Stimulated activated memory B cell treated with anti-CD40 and anti-IgM and Interleukin-4, amounts not matched to agents 10 μg/mL and 1 μg/mL and 100 μg/mL, for 72 hours (primary cell): ENCODE measurements around the gene BABAM2.

ENCODE experiments used
- ATAC-seq: fragments of 150-1000 bp; cut with Tn5 transposase; 2 replicates; pipeline ENCODE4 v1.10.0; 2021
- H3K27ac Mint-ChIP-seq: one replicate; pipeline ENCODE4 v1.8.0; 2022; ENCODE audit warnings: mild to moderate bottlenecking, mixed read lengths
- H3K27me3 Mint-ChIP-seq: one replicate; pipeline ENCODE4 v1.8.0; 2022; ENCODE audit warnings: mixed read lengths
- H3K36me3 Mint-ChIP-seq: one replicate; pipeline ENCODE4 v1.8.0; 2022; ENCODE audit warnings: mixed read lengths
- H3K4me1 Mint-ChIP-seq: one replicate; pipeline ENCODE4 v1.8.0; 2022; ENCODE audit warnings: mixed read lengths
- H3K4me3 Mint-ChIP-seq: one replicate; pipeline ENCODE4 v1.8.0; 2022; ENCODE audit warnings: mild to moderate bottlenecking, moderate library complexity, mixed read lengths
- H3K9me3 Mint-ChIP-seq: one replicate; pipeline ENCODE4 v1.8.0; 2022; ENCODE audit warnings: mixed read lengths

Gene BABAM2

DNA sequence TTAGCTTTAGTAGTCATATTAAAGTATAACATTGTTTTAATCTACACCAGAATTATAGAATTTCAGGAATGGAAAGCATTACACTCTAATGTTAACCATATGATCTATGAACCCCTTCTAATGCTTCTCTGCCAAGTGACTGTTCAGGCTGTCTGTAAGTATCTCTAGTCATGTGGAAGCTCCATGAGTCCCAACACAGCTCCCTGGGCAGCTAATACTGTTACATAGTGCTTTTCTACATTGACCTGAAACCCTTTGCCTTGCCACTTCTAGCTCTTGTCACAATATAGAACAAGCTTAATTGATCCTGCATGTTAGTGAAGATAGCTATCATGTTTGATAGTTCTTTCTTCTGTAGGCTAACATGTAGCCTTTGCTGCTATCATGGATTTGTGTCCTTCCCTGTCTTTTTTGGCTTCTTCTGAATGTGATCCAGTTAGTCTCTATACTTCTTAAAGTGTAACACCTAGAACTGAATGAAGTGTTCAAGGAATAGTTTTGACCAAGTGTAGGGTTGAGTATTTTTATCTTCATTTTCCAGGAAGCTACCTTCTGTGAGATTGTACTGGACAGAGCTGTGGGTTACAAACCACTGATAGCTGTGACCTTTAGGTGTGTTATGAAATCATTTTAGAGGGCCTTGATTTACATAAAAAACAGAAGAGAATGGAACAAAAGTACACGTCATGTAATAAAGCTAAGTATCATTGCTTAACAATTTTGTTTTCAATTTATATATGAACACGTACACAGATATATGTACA is 23.7 kb downstream of the BABAM2 start:
- H3K27ac Mint-ChIP-seq: no peak overlapping the region
- no peak overlapping the region for H3K4me3 Mint-ChIP-seq
- no peaks in the 10 kb centered on the region for H3K9me3 Mint-ChIP-seq
- H3K27me3 Mint-ChIP-seq: no peaks in the 10 kb centered on the region
- peaks cover 19% of the 10 kb centered on the region for H3K36me3 Mint-ChIP-seq
- H3K4me1 Mint-ChIP-seq: peaks cover 15% of the 10 kb centered on the region
- peak; percentile 67 for ATAC-seq

DNA sequence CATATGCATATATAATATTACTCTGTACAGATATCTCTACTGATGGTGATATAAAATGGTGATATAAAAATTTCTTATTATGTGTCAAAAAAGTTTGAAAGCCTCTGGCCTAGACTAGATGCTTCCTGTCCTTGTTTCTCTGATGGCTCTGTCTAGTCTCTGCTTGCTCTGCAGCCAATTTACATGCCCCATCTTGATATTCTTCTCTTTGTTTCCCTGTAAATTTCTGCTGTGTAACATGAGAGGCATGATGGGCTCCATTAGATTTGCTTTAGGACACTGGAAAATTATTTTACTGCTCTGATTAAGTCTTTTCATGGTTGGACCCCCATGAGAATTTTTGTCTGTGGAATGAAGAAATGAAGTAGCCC is 24.3 kb downstream of the BABAM2 start:
- Mint-ChIP-seq H3K4me1 (peaks cover 15% of the 10 kb centered on the region), H3K36me3 (peaks cover 19% of the 10 kb centered on the region), H3K9me3 (no peaks in the 10 kb centered on the region), H3K4me3 (no peak overlapping the region), H3K27me3 (no peaks in the 10 kb centered on the region), H3K27ac (no peak overlapping the region)
- ATAC-seq: no peak

DNA sequence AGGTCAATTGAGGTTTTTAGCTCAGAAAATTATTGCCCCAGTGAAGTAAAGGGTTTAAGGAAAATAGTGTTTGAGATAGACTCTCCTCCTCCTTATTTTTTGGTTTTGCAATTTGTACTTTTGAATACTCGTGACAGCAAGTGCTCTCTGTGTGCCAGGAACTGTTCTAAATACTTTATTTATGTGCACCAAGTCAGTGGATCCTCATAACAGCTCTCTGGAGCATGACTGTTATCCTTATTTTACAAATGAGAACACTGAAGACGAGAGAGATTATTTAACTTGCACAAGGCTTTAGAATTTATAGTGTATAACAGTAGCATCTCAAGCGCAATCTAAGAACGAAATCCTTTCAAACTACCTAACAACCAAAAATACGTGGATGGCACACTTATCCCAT is 24.7 kb downstream of the BABAM2 start:
- H3K27ac Mint-ChIP-seq: no peak overlapping the region
- no peak for ATAC-seq

DNA sequence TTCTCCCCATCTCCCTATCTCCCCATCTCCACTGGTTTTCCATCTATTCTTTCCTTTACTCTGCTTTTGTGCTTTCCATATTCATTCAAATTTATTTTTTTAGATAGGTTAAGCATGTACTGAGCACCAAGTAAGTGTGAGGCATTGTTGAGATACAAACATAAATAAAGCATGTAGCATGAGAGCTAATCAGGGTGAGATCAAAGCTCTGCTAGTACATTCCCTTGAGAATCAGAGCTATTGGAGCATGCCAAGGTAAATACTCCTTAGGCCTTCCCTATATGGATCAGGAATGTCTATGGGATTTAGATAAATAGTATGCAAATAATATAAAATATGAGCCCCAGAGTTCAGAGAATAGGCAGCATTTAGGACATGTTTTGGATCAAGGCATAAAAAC is 25.3 kb downstream of the BABAM2 start:
- Mint-ChIP-seq H3K36me3 (peaks cover 17% of the 10 kb centered on the region), H3K4me3 (no peak overlapping the region), H3K27me3 (no peaks in the 10 kb centered on the region), H3K4me1 (peaks cover 12% of the 10 kb centered on the region), H3K9me3 (no peaks in the 10 kb centered on the region), H3K27ac (no peak overlapping the region)
- ATAC-seq: no peak

More for the DNA sequence above, 24.7 kb downstream of the BABAM2 start:
- H3K27me3 Mint-ChIP-seq: no peaks in the 10 kb centered on the region
- H3K9me3 Mint-ChIP-seq: no peaks in the 10 kb centered on the region
- peaks cover 19% of the 10 kb centered on the region for H3K36me3 Mint-ChIP-seq
- H3K4me3 Mint-ChIP-seq: no peak overlapping the region
- H3K4me1 Mint-ChIP-seq: peaks cover 15% of the 10 kb centered on the region

DNA sequence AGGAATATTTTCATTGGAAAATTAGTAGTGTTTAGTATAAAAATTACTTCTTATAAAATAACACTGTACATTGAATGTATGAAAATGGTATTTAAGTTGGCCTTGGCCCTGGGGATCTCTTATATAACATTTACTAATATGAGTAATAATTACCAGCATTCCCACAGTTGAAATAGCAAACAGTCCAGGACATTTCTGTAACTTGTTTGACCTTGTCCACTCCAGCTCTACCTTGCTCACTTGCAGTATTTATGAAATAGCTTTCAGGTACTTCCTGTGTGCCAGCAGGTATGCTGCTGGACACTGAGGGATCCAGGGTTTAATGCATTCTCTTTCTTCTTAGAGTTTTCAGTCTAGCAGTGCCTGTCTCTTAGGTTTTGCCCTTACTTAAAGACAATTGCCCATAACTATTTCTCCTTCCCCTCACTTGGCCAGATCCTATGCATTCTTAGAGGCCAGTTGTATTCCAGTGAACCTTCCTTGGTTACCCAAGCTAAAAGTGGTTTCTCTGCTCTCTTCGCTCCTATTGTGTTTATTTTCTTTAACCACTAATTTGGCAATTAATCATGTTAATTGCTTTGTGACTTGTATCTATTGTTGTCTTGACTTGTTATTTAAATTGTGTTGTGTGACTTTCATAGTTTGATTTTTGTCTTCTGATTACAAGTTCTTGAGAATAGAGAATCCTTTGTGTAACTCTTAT is 25.9 kb downstream of the BABAM2 start:
- H3K36me3 Mint-ChIP-seq: peaks cover 14% of the 10 kb centered on the region
- H3K4me1 Mint-ChIP-seq: peaks cover 7% of the 10 kb centered on the region
- H3K4me3 Mint-ChIP-seq: no peak overlapping the region
- no peak for ATAC-seq
- no peaks in the 10 kb centered on the region for H3K9me3 Mint-ChIP-seq
- no peak overlapping the region for H3K27ac Mint-ChIP-seq
- H3K27me3 Mint-ChIP-seq: no peaks in the 10 kb centered on the region

DNA sequence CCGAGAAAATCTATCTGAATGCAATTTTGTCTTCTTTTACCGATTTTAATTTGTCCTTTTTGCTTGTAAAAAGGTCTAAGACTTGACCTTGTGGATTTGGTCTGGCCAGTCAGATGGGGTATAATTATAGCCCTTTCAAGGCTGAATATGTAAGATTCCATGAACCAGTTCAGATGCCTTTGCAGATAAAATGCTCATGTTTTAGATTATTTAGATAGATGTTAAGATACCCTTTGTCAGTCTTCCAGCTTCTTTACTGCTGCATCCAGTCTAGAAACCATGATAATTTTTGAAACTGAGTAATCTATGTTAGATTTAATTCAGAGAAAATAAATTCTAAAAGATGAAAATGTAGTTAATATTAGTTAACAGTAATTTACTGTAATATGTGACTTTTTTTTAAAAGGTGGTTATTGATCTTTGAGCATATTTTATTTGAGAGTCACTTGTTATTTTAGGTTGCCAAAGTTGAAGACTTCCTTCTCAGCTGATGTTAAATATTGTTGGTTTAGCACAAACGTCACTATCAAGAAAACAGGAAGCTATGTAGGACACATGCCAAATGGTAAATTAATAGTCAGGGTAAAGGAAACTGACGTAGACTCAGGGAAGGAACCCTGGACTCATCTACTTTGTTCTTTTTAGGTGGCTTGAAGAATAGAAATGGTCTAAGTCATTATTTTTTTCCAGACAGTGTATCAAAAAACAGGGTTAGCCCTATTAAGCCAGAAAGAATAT is 29.8 kb downstream of the BABAM2 start:
- no peak overlapping the region for H3K27ac Mint-ChIP-seq
- no peaks in the 10 kb centered on the region for H3K4me1 Mint-ChIP-seq
- no peak overlapping the region for H3K4me3 Mint-ChIP-seq
- peaks cover 13% of the 10 kb centered on the region for H3K36me3 Mint-ChIP-seq
- ATAC-seq: no peak
- no peaks in the 10 kb centered on the region for H3K9me3 Mint-ChIP-seq
- no peaks in the 10 kb centered on the region for H3K27me3 Mint-ChIP-seq

DNA sequence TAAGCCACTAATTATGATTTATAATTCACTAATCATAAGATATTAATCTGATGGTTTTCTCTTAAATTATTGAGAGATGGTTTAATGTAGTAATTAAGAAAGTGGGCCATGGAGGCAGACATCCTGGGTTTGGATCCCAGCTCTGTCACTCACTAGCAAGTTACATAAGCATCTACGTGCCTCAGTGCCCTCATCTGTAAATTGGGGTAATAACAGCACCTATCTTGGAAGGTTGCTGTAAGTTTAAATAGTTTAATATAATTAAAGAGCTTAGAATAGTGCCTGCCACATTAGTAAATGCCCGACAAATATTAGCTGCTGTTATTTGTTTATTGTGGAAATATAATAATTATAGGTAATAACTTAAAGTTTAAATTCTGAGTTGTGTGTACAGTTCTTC is 30.9 kb downstream of the BABAM2 start:
- Mint-ChIP-seq H3K36me3 (peaks cover 24% of the 10 kb centered on the region), H3K27me3 (no peaks in the 10 kb centered on the region), H3K9me3 (no peaks in the 10 kb centered on the region), H3K27ac (no peak overlapping the region), H3K4me1 (peaks cover 5% of the 10 kb centered on the region), H3K4me3 (no peak overlapping the region)
- ATAC-seq: no peak

DNA sequence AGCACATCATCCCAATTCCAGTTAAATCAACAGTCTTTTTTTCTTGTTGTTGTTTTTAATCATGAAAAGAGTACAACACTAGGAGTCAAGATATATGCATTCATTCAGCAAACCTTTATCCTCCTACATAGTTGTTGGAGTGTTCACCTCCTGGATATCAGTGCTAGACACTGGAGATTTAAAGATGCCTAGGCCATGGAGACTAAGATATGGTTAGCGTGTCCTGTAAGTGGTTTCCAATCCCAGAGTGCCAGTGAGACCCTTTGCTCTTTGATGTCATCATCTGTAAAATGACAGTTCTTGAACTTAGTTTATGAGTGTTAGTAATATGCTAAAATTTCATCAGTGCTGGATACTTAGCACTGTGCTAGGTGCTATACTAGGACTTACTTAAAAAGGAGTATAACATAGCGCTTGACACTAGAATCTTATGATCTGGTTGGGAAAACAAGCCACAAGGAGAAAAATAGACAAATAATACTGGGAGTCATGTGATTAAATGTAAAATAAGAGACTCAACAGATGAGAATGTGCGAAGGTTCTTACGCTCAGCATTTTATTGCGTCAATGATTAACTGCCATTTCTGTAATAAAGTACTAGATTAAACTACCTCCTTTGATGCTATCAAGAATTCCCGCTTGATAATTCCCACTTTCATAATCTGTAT is 31.5 kb downstream of the BABAM2 start:
- Mint-ChIP-seq H3K27me3 (no peaks in the 10 kb centered on the region), H3K4me1 (peaks cover 5% of the 10 kb centered on the region), H3K4me3 (no peak overlapping the region), H3K9me3 (no peaks in the 10 kb centered on the region), H3K36me3 (peaks cover 29% of the 10 kb centered on the region), H3K27ac (no peak overlapping the region)
- ATAC-seq: no peak

DNA sequence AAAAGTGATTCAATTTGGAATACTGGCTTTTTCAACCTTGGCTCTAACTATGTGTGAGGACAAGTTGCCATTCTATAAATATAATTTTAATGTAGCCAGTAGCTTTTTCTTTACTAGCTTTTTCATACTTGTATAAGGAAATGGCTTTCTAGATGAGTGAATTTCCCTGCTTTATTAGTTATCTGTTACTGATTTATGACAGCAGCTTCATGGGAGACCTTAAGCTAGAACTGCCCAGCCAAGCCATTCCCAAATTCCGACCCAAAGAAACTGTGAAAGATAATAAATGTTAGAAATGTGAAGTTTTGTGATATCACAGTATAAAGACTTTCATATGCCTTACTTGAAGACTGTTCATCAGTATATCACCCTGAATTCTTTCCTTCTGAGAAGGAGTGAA is 32.3 kb downstream of the BABAM2 start:
- ATAC-seq: no peak
- H3K9me3 Mint-ChIP-seq: no peaks in the 10 kb centered on the region
- H3K4me3 Mint-ChIP-seq: no peak overlapping the region
- H3K27me3 Mint-ChIP-seq: no peaks in the 10 kb centered on the region
- H3K27ac Mint-ChIP-seq: no peak overlapping the region
- H3K4me1 Mint-ChIP-seq: peaks cover 5% of the 10 kb centered on the region
- peaks cover 33% of the 10 kb centered on the region for H3K36me3 Mint-ChIP-seq

DNA sequence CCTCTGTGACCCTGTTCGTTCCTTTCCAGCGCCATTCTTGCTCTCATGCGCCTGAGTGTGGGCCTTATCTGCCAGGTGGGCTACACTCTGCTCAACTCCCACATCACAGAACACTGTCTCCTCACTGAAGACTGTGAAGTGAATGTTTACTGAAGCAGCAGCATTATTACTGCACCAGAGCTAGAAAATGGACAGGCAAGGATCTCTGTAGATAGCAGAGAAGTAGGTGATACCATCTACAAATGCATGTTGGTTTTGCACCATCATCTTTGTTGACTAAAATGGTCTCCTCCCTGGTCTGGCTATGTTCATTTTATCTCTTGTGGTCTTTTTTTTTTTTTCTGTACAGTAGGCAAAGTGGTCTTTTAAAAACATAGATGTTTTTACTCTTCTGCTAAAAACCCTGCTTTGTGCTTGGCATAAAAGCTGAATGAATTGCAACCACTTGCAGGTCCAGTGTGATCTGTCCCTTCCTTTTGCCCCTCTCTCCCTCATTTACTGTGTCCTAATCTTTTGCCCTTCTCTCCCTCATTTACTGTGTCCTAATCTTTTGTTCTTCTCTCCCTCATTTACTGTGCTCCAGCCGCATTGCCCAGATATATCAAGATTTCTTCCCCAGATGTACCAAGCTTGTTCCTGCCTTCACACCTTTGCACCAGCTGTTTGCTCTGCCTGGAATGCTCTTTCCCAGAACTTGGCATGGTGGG is 35.4 kb downstream of the BABAM2 start:
- Mint-ChIP-seq H3K27ac (no peak overlapping the region), H3K4me3 (no peak overlapping the region), H3K36me3 (peaks cover 34% of the 10 kb centered on the region), H3K27me3 (no peaks in the 10 kb centered on the region), H3K4me1 (peaks cover 5% of the 10 kb centered on the region), H3K9me3 (no peaks in the 10 kb centered on the region)
- no peak for ATAC-seq

DNA sequence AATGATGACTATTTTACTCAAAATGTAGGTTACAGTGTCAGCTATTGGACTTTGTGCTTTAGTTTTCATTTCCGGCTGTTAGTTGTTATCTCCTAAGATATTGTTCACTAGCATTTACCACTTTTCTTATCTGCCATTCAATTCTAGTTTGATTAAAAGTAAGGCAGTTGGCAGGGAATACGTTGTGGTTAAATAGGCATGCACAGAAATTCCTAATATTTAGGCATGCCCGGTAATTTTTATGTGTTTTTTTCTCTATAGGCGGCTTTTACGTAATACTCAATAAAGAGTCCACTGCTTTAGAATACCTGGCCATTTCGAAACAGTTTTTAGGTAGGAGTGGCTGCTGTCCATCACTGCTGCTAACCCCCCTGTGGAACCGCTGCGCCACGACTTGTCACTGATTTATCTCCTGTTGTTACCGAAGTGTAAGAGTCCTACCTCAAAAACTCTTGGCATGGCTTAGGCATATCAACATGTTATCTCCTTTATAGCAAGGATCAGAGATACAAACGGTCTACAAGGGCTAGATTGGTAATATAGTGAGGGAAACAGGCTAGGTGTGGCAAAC is 39.5 kb downstream of the BABAM2 start:
- Mint-ChIP-seq H3K9me3 (no peaks in the 10 kb centered on the region), H3K27ac (no peak overlapping the region)
- no peak for ATAC-seq

DNA sequence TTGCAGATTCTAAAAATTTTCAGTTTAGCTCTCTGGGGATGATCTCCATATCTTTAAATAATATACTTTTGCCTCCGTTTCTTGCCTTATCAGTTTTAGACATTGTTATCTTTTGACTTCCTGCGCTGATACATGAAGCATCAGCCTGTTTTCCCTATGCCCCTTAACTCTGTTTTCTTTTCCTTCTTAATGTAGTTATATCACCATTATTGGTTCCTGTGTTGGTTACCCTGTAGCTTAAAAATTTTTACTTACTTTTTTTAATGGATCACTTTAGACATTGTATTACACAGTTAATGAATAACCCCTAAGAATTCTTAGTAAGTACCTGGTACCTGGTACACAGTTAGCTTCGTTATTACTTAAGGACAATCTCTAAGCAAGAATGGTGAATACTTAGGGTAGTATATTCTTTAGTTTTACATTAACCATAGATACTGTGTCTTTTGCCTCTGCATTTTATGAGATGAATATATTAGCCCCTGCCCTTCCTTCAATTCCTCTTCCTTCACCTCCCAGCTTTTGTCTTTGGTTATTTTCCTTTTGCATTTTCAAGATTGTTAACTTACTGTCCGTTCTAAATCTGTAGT is 40.9 kb downstream of the BABAM2 start:
- ATAC-seq: no peak
- H3K4me3 Mint-ChIP-seq: no peak overlapping the region
- H3K9me3 Mint-ChIP-seq: no peaks in the 10 kb centered on the region
- H3K27me3 Mint-ChIP-seq: no peaks in the 10 kb centered on the region
- peaks cover 5% of the 10 kb centered on the region for H3K4me1 Mint-ChIP-seq
- H3K36me3 Mint-ChIP-seq: peaks cover 50% of the 10 kb centered on the region
- H3K27ac Mint-ChIP-seq: no peak overlapping the region

More for the DNA sequence above, 39.5 kb downstream of the BABAM2 start:
- H3K36me3 Mint-ChIP-seq: peaks cover 63% of the 10 kb centered on the region
- no peaks in the 10 kb centered on the region for H3K27me3 Mint-ChIP-seq
- peaks cover 10% of the 10 kb centered on the region for H3K4me1 Mint-ChIP-seq
- no peak overlapping the region for H3K4me3 Mint-ChIP-seq

DNA sequence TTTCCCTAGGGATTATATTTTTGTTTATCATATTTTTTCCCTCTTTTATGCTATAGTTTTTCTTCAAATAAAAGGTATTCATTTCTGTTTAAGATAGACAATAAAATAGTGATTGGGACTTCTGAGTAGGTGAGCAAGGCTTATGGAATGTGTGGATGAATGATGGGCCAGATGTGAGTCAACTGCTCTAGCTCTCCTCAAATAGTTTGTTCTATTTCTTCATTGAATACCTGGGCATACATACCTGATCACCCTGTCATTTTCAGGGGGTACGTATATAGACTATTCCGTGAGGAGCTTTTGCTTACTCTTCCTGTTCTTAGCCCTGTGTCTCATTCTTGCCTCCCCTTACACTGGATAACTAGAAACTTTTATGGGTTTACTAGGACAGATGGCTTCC is 41.9 kb downstream of the BABAM2 start:
- peaks cover 46% of the 10 kb centered on the region for H3K36me3 Mint-ChIP-seq
- H3K9me3 Mint-ChIP-seq: no peaks in the 10 kb centered on the region
- H3K4me1 Mint-ChIP-seq: peaks cover 9% of the 10 kb centered on the region
- H3K27me3 Mint-ChIP-seq: no peaks in the 10 kb centered on the region
- H3K27ac Mint-ChIP-seq: no peak overlapping the region
- H3K4me3 Mint-ChIP-seq: no peak overlapping the region
- no peak for ATAC-seq

DNA sequence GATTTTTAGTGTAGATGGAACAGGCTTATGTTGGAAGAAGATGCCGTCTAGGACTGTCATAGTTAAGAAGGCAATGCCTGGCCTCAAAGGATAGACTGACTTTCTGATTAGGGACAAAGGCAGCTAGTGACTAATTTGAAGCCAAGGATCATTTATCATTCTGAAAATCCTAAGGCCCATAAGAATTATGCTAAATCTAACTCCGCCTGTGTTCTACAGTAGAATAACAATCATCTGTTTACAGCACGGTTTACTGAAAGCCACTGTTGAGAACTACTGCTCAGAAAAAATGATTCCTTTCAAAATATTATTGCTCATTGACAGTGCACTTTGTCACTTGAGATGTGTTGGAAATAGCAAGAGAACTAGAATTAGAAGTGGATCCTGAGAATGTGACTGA is 44.5 kb downstream of the BABAM2 start:
- H3K4me1 Mint-ChIP-seq: peaks cover 15% of the 10 kb centered on the region
- no peak overlapping the region for H3K27ac Mint-ChIP-seq

More for the DNA sequence above, 44.5 kb downstream of the BABAM2 start:
- no peak for ATAC-seq
- Mint-ChIP-seq H3K4me3 (no peak overlapping the region), H3K9me3 (no peaks in the 10 kb centered on the region), H3K36me3 (peaks cover 49% of the 10 kb centered on the region), H3K27me3 (no peaks in the 10 kb centered on the region)
